Measurements from ENCODE around the gene SPATA12. TPM values are rescaled to one million over a fixed set of nuclear protein-coding genes. Genes with fewer than 3 reads are reported as not detected.
A peak's percentile ranks its signal among the peaks of the same experiment; 100 is the strongest.

Gene SPATA12
- total RNA-seq, 4 donors from 2014 or later = not detected

DNA sequence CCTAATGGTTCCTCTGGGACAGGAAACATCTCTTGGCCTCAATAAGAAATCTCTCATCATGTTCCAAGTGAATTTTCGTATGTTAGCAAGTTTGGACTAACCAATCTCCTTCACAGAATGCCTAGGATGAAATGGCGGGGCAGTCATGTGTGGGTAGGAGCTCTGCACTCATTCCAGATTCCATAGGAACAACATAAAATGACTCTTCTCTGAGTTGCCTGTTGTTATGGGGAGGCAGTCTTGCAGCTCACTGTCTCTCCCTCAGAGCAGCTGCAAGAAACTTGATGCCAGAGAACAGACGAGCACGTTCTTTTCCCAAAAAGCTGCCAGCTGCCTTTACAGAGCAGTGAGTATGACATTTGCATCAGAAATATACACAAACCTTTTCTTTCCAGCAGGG is 34.1 kb downstream of the SPATA12 start:
- 58 to 71% methylated on average over 4 of the region's 4 CpGs for WGBS, 2 donors
- H3K27ac ChIP-seq = peak overlapping the region in 2 of 4 donors; percentile 18 to 47

GRCh38 chr3:57095363-57095762 is 34.9 kb downstream of the SPATA12 start:
- peaks cover 0 to 32% (median 0%) of the 10 kb centered on the region in 3 donors for H3K36me3 ChIP-seq
- no peaks in the 10 kb centered on the region for H3K9me3 ChIP-seq
- 69 to 79% methylated on average over 5 of the region's 5 CpGs for WGBS, 2 donors
- H3K4me3 ChIP-seq = no peak overlapping the region
- peaks cover 0 to 23% (median 0%) of the 10 kb centered on the region in 4 donors for H3K4me1 ChIP-seq
- TF ChIP-seq EP300 (IDR thresholded peaks at IDR 0.05) (no peak), POLR2A (IDR thresholded peaks at IDR 0.05) (no peak)
- TF ChIP-seq, protein P1, sequence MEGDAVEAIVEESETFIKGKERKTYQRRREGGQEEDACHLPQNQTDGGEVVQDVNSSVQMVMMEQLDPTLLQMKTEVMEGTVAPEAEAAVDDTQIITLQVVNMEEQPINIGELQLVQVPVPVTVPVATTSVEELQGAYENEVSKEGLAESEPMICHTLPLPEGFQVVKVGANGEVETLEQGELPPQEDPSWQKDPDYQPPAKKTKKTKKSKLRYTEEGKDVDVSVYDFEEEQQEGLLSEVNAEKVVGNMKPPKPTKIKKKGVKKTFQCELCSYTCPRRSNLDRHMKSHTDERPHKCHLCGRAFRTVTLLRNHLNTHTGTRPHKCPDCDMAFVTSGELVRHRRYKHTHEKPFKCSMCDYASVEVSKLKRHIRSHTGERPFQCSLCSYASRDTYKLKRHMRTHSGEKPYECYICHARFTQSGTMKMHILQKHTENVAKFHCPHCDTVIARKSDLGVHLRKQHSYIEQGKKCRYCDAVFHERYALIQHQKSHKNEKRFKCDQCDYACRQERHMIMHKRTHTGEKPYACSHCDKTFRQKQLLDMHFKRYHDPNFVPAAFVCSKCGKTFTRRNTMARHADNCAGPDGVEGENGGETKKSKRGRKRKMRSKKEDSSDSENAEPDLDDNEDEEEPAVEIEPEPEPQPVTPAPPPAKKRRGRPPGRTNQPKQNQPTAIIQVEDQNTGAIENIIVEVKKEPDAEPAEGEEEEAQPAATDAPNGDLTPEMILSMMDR (IDR thresholded peaks at IDR 0.05) = no peak
- DNase-seq (ENCODE audit: low spot score in 2 of 2) = no peak
- H3K27me3 ChIP-seq = no peaks in the 10 kb centered on the region
- no peak overlapping the region for H3K27ac ChIP-seq

More for the DNA sequence above, 34.1 kb downstream of the SPATA12 start:
- TF ChIP-seq, protein P1 (IDR thresholded peaks at IDR 0.05) = no peak
- no peak for TF ChIP-seq POLR2A (IDR thresholded peaks at IDR 0.05)
- TF ChIP-seq EP300 (IDR thresholded peaks at IDR 0.05) = no peak
- Histone ChIP-seq H3K4me3 (no peak overlapping the region), H3K9me3 (no peaks in the 10 kb centered on the region), H3K36me3 (peaks cover 0 to 32% (median 0%) of the 10 kb centered on the region in 3 donors), H3K4me1 (peaks cover 0 to 19% (median 0%) of the 10 kb centered on the region in 4 donors), H3K27me3 (no peaks in the 10 kb centered on the region)
- DNase-seq (ENCODE audit: low spot score in 2 of 2) = no peak

DNA sequence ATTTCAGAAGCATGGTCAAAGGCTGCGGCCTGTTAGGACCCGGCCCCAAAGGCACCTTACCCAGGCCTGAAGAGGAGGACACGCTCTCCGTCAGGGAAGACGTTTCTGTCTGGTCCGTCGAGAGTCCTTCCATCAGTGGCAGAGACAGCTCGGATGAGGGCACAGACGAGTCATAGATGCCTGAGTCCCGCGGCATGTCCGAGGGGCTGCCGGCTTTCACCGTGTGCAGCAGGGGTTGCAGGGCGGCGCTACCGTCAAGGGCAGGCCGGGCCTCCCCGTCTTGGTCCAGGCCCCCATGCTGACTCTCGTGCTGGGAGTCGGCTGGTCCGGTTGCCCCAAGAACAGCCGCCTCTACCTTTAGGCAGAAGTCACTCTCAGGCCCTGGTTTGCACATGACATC is 37.1 kb downstream of the SPATA12 start:
- H3K9me3 ChIP-seq = no peaks in the 10 kb centered on the region
- no peak overlapping the region for H3K27ac ChIP-seq
- TF ChIP-seq EP300 (IDR thresholded peaks at IDR 0.05) (no peak), POLR2A (IDR thresholded peaks at IDR 0.05) (no peak)
- TF ChIP-seq, protein P1 (IDR thresholded peaks at IDR 0.05) = no peak
- H3K27me3 ChIP-seq = no peaks in the 10 kb centered on the region
- no peak overlapping the region for H3K4me3 ChIP-seq
- DNase-seq (ENCODE audit: low spot score in 2 of 2) = no peak
- WGBS, 2 donors = 92 to 98% methylated on average over 13 to 21 of the region's 23 CpGs
- peaks cover 0 to 14% (median 0%) of the 10 kb centered on the region in 4 donors for H3K4me1 ChIP-seq
- peaks cover 0 to 49% (median 0%) of the 10 kb centered on the region in 3 donors for H3K36me3 ChIP-seq

DNA sequence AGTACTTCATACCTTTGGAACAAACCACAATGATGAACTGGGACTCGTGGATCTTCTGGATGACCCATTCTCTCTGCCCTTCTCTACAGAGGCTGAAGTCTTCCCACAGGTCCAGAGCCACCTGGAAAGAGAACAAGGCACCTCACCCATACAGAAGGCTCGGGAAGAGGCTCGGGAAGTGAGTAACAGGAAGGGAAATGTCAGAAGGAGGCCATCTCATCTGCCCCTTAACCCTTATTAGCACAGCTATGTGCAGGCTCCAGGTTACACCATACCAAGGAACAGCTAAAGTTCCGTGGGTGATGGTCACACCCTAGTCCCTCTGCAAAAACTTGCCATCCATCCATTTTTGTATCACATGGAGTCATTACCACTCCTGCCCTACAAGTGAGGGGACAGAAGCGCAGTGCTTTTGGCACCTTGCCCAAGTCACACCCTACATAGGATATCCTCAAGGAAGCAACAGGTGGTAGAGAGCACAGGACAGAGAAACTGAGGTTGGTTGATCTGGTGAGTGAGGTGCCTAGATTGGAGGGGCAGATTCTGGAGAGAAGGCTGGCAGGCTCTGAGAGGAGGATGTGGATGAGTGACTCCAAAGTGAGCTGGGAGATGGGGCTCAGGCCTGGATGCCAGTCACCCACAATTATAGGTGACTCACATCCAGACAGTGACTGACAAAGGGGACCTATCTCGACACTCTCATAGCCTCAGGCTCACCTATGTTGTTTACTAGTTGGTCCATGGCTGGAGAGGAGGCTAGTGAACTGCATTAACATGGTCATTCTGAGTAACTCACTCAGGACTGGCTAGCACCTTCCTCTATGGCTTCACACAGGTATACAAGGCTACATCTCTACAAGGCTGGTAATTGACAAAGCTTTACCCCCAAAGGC is 38.2 kb downstream of the SPATA12 start:
- H3K36me3 ChIP-seq = peaks cover 0 to 58% (median 0%) of the 10 kb centered on the region in 3 donors
- no peak for DNase-seq (ENCODE audit: low spot score in 2 of 2)
- no peaks in the 10 kb centered on the region for H3K27me3 ChIP-seq
- no peak overlapping the region for H3K27ac ChIP-seq
- whole genome bisulfite sequencing, 2 donors = 66 to 72% methylated on average over 6 of the region's 6 CpGs
- no peak overlapping the region for H3K4me3 ChIP-seq
- no peaks in the 10 kb centered on the region for H3K9me3 ChIP-seq
- TF ChIP-seq EP300 (IDR thresholded peaks at IDR 0.05) (no peak), POLR2A (IDR thresholded peaks at IDR 0.05) (no peak)
- TF ChIP-seq, protein P1 (IDR thresholded peaks at IDR 0.05) = no peak
- peaks cover 0 to 14% (median 0%) of the 10 kb centered on the region in 4 donors for H3K4me1 ChIP-seq

Data from tibial nerve (tissue), 4 donors.